Progenitor cell of endocrine pancreas (in vitro differentiated cells): ENCODE data around the gene NPEPL1. TPM values are rescaled to one million over a fixed set of nuclear protein-coding genes. Genes with fewer than 3 reads are reported as not detected.

Source experiments
- DNase-seq: peaks from one replicate; pipeline ENCODE4 v3.0.0; 2021; ENCODE audit warnings: low spot score; ENCODE audit not compliant: unreplicated experiment
- H3K27ac Mint-ChIP-seq: 2 replicates; pipeline ENCODE4 v1.8.0; 2021; ENCODE audit warnings: mild to moderate bottlenecking, moderate library complexity, mixed read lengths
- H3K27me3 Mint-ChIP-seq: 2 replicates; pipeline ENCODE4 v1.8.0; 2021; ENCODE audit warnings: mixed read lengths
- H3K36me3 Mint-ChIP-seq: 2 replicates; pipeline ENCODE4 v1.8.0; 2022; ENCODE audit warnings: mixed read lengths; ENCODE audit not compliant: insufficient read depth
- H3K4me1 Mint-ChIP-seq: 2 replicates; pipeline ENCODE4 v1.8.0; 2021; ENCODE audit warnings: low read depth, mixed read lengths
- H3K4me3 Mint-ChIP-seq: 2 replicates; pipeline ENCODE4 v1.8.0; 2021; ENCODE audit warnings: low read depth, mild to moderate bottlenecking, moderate library complexity, mixed read lengths
- H3K9me3 Mint-ChIP-seq: 2 replicates; pipeline ENCODE4 v1.8.0; 2021; ENCODE audit warnings: low read depth, mixed read lengths
- CTCF ChIP-seq: fragments of 200-600 bp; sonication (generic); IDR thresholded peaks from one replicate; pipeline ENCODE4 v1.5.0; 2021; ENCODE audit warnings: antibody characterized with exemption, mild to moderate bottlenecking; ENCODE audit not compliant: unreplicated experiment
- total RNA-seq: library from RNA; stranded (reverse); gene quantifications from 2 replicates; pipeline ENCODE4 v1.2.1, GENCODE V29; 2021

The NPEPL1 gene
- total RNA-seq, 1 donor from 2014 or later: 55.4 TPM

- no peak for TF ChIP-seq CTCF
- Mint-ChIP-seq H3K9me3 (no peaks in the 10 kb centered on the region), H3K4me3 (peak overlapping the region; percentile 38), H3K4me1 (peaks cover 42% of the 10 kb centered on the region), H3K27me3 (no peaks in the 10 kb centered on the region), H3K27ac (no peak overlapping the region), H3K36me3 (no peaks in the 10 kb centered on the region)
- DNase-seq: no peak
Measured at GRCh38 chr20:58655328-58656107, 37.1 kb upstream of the NPEPL1 start.

- peaks cover 3% of the 10 kb centered on the region for H3K36me3 Mint-ChIP-seq
- peak overlapping the region; percentile 17 for H3K4me3 Mint-ChIP-seq
- no peak for DNase-seq
- H3K9me3 Mint-ChIP-seq: no peaks in the 10 kb centered on the region
- no peaks in the 10 kb centered on the region for H3K27me3 Mint-ChIP-seq
- H3K27ac Mint-ChIP-seq: no peak overlapping the region
- peaks cover 40% of the 10 kb centered on the region for H3K4me1 Mint-ChIP-seq
- no peak for TF ChIP-seq CTCF
Measured at GRCh38 chr20:58656831-58657230, 35.8 kb upstream of the NPEPL1 start.

GRCh38 chr20:58657262-58657661 is 35.3 kb upstream of the NPEPL1 start:
- no peaks in the 10 kb centered on the region for H3K9me3 Mint-ChIP-seq
- peak overlapping the region; percentile 1 for H3K4me3 Mint-ChIP-seq

GRCh38 chr20:58657986-58658385 is 34.6 kb upstream of the NPEPL1 start:
- H3K27ac Mint-ChIP-seq: no peak overlapping the region
- H3K4me3 Mint-ChIP-seq: no peak overlapping the region
- H3K4me1 Mint-ChIP-seq: peaks cover 39% of the 10 kb centered on the region
- peaks cover 6% of the 10 kb centered on the region for H3K36me3 Mint-ChIP-seq
- no peaks in the 10 kb centered on the region for H3K27me3 Mint-ChIP-seq
- no peaks in the 10 kb centered on the region for H3K9me3 Mint-ChIP-seq
- TF ChIP-seq CTCF: no peak
- no peak for DNase-seq

More at GRCh38 chr20:58657262-58657661, 35.3 kb upstream of the NPEPL1 start:
- no peak for DNase-seq
- no peak for TF ChIP-seq CTCF
- Mint-ChIP-seq H3K4me1 (peaks cover 40% of the 10 kb centered on the region), H3K27me3 (no peaks in the 10 kb centered on the region), H3K36me3 (peaks cover 5% of the 10 kb centered on the region), H3K27ac (no peak overlapping the region)

GRCh38 chr20:58658760-58659159 is 33.8 kb upstream of the NPEPL1 start:
- no peak overlapping the region for H3K27ac Mint-ChIP-seq

More at GRCh38 chr20:58658760-58659159, 33.8 kb upstream of the NPEPL1 start:
- H3K27me3 Mint-ChIP-seq: no peaks in the 10 kb centered on the region
- peaks cover 34% of the 10 kb centered on the region for H3K4me1 Mint-ChIP-seq
- H3K36me3 Mint-ChIP-seq: peaks cover 9% of the 10 kb centered on the region
- no peak for DNase-seq
- no peak for TF ChIP-seq CTCF
- H3K4me3 Mint-ChIP-seq: no peak overlapping the region
- no peaks in the 10 kb centered on the region for H3K9me3 Mint-ChIP-seq
